ENCODE data around the gene NDUFA6.
"Not testable (repeated sequence)": the region's sequence is repeated elsewhere in the genome, so short reads cannot be mapped to it uniquely, and the experiment has no call there.

Gene NDUFA6

DNA sequence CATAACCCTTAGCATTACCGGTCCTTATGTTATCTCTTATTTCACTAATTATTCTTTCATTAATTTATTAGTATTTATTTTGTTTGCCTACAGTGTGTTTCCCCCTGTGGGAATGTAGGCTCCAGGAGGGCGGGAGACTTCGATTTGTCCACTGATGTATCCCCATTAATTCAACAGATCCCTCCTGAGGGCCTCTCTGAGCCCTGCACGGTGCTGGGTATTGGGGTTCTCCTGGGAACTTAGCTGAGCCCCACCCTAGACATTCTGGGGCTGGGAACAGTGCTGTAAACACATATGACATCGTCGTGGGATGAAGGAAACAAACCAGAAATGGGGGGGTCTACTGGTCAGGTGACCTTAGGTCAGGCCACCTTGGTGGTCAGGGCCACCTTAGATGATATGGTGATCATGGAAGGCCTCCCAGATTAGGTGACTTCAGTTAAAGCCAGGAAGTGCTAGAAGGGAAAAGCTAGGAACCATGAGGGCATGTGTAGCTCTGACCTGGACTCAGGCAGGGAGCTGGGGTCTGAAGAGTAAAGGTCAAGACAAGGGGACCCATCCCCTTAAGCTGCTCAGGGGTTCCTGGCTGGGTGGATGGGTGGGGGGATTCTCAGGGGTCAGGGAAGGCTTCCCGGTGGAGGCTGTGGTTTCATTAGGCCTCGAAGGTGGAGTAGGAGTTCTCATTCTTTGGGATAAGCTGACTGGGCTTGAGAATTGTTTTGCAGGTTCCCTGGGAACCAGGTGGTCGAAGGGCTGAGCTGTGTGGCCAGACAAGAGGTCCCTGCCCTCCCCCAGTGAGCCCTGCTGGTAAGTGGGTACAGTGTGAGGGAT lies 15.5 kb downstream of the NDUFA6 start:
- TF ChIP-seq, protein P1, sequence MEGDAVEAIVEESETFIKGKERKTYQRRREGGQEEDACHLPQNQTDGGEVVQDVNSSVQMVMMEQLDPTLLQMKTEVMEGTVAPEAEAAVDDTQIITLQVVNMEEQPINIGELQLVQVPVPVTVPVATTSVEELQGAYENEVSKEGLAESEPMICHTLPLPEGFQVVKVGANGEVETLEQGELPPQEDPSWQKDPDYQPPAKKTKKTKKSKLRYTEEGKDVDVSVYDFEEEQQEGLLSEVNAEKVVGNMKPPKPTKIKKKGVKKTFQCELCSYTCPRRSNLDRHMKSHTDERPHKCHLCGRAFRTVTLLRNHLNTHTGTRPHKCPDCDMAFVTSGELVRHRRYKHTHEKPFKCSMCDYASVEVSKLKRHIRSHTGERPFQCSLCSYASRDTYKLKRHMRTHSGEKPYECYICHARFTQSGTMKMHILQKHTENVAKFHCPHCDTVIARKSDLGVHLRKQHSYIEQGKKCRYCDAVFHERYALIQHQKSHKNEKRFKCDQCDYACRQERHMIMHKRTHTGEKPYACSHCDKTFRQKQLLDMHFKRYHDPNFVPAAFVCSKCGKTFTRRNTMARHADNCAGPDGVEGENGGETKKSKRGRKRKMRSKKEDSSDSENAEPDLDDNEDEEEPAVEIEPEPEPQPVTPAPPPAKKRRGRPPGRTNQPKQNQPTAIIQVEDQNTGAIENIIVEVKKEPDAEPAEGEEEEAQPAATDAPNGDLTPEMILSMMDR (IDR thresholded peaks at IDR 0.05; ENCODE audit: extremely low read depth, missing control alignments): no peak
- DNase-seq (ENCODE audit: low spot score): no peak

DNA sequence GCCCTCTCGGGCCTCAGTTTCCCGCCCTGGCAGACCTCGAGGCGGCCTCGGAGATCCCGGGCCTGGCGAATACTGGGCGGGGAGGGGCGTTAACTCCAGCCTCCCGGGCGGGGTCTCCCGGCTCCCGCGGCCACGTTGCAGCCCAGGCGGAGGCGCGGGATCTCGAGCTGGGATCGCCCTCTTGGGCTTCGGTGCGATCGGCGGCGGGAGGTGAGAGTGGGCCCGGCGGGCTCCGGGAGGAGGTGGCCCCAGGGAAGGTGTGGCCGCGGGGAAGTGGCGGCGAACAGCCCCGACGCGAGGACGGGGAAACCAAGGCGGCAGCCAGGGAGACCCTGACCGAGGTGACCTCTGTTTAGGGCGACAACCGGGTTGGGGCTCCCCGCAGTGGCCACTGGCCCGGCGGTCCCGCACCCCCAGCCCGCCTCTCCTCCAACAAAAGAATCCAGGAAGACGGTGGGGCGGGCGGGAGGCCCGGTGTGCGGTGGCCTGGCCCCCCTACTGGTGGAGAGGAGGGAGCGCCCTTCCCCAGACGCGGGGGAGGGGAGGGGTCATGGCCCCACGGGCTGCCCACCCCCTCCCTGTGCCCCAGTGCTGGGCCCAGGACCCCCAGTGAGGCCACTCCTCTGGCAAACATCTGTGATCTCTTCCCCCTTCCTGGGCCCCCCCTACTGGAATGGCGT lies 16.3 kb downstream of the NDUFA6 start, which contains the start of gene PHETA2:
TSS of gene PHETA2 (plus strand) at position 117 of the 680 bp plus-strand sequence. CDS start 3,046 bp downstream, outside the sequence.
- peak; percentile 68 for DNase-seq (ENCODE audit: low spot score)
- TF ChIP-seq, protein P1 (IDR thresholded peaks at IDR 0.05; ENCODE audit: extremely low read depth, missing control alignments): peak; percentile 33

DNA sequence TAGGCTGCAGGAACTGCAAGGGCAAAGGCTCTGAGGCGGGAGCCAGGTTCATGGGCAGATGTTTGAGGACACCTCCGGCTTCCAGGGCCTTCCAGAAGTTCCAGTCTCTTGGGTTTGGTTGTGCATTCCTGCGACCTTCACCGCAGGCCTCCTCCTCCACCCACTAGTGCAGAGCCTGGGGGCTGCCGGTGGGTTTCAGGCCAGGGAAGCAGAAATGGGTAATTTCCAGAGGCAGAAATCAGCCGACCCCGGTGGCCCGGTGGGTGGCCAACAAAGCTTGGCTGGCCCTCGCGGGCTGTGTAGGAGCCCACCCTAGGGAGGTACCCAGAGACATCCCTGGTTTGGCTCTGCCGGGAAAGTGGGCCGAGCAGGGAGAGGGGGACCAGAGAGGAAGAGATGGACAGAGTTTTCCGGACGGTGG lies 16.9 kb downstream of the NDUFA6 start:
- TF ChIP-seq, protein P1 (IDR thresholded peaks at IDR 0.05; ENCODE audit: extremely low read depth, missing control alignments): no peak
- no peak for DNase-seq (ENCODE audit: low spot score)

DNA sequence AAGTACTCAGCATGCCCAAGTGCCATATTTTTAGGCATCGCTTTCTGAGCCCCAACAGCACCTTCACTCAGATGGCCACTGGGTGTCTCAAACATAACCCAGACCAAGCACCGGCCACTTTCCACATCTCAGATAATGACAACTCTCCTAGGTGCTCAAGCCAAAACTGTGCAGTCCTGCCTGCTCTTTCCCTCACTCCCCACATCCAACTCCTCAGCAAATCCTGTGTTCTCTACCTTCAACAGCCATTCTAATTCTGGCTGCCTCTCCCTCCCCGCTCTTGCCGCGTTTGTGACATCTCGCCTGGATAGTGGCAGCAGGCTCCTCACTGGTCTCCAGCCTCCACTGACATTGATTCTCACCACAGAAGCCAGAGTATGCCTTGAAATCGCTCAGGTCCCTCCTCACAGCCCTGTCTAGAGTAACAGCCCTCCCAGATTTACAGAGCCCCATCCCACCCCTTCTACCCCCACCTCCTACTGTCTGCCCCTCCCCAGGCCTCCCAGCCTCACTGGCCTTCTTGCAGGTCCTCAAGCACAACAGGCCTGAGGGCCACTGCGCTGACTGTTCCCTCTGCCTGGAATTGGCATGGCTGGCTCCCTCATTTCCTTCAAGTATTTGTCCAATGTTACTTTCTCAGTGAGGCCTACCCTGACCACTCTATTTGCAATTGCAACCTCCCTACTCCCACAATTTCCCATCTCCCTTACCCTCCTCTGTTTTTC lies 17.8 kb downstream of the NDUFA6 start:
- no peak for DNase-seq (ENCODE audit: low spot score)
- TF ChIP-seq, protein P1 (IDR thresholded peaks at IDR 0.05; ENCODE audit: extremely low read depth, missing control alignments): no peak

DNA sequence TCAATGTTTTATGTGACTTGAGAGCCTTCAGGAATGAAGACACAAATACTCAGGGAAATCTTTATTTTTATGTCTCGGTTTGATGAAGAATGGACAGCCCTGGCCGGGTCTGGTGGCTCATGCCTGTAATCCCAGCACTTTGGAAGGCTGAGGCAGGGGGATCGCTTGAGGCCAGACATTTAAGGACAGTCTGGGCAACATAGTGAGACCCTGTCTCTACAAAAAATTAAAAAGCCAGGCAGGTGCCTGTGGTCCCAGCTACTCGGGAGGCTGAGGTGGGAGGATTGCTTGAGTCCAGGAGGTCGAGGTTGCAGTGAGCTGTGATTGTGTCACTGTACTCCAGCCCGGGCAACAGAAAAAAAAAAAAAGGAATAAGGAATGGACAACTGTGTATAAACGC lies 19.1 kb downstream of the NDUFA6 start:
- DNase-seq (ENCODE audit: low spot score): not testable (repeated sequence)

DNA sequence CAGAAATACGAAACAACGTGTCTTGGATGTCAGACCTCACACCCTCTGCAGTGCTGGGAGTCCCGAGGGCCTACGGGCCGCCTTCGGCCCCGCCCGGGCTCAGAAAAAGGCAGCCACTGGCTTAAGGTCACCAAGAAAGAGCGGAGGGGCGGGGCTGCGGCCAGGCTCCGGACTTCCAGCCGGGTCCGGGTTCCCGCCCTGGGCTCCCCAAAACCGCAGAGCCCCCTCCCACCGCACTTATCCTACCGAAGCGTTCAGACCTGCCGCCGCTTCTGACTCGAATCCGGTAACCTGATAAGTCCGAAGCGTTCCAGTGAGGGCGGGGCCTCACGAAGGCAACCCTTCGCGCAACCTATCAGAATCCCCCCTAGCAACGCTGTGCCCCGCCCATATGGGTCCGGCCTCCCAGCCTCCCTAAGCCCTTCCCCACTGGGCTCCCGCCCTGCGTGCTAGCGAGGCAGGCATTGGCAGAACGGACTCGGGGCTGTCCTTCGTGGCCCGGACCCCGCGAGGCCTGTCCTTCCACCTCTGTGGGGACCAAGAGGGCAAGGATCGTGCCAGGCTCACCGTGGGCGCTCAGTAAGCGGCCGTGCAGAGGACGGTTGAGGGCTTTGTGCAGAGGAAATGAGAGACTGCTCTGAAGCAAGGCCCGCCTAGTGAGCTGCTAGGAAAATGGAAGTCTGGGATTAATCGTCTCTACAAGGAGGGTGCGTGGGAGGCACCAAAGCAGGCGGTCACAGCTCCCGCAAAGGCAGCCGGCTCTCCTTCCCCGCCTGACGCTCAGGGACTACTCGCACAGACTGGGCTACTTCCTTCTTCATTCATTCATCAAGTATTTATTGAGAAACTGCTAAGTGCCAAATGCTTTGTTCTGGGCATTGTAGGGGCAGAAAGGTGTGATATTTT lies 19.8 kb downstream of the NDUFA6 start, which contains the start of gene NAGA:
TSS of gene NAGA (minus strand) at position 296 of the 906 bp plus-strand sequence. CDS start 515 bp downstream, outside the sequence.
- peak; percentile 95 for DNase-seq (ENCODE audit: low spot score)
- TF ChIP-seq, protein P1 (IDR thresholded peaks at IDR 0.05; ENCODE audit: extremely low read depth, missing control alignments): no peak
